ENCODE results near the gene EMX1. TPM values are rescaled to one million over a fixed set of nuclear protein-coding genes. Genes with fewer than 3 reads are reported as not detected.

EMX1 gene
- total and polyA plus RNA-seq, 2 of the 13 experiments (the other 11 are each of a cell fraction or from before 2014, with no cell fraction given), result 0.62 to 4.9 TPM

- TF ChIP-seq YEATS4 (CRISPR knock-in tag; IDR thresholded peaks at IDR 0.05; ENCODE audit: borderline replicate concordance) (peak; percentile 87), ZNF333 (CRISPR knock-in tag; IDR thresholded peaks at IDR 0.05; ENCODE audit: borderline replicate concordance) (peak; percentile 89), MXI1 (IDR thresholded peaks at IDR 0.05; ENCODE audit: borderline replicate concordance, low read depth, low read length) (0 out of 3 replicates have a peak, but pooled peaks have one; percentile 49), CENPBD1 (CRISPR knock-in tag; IDR thresholded peaks at IDR 0.05; ENCODE audit: borderline replicate concordance, low read depth) (0 out of 2 replicates have a peak, but pooled peaks have one; percentile 7), SIN3A (IDR thresholded peaks at IDR 0.05; ENCODE audit: borderline replicate concordance, low read depth, low read length) (peak; percentile 76; the same call in 1 of the 2 replicates), ZNF564 (CRISPR knock-in tag; IDR thresholded peaks at IDR 0.05) (no peak), RNF219 (CRISPR knock-in tag; IDR thresholded peaks at IDR 0.05) (peak; percentile 52; the same call in 1 of the 2 replicates), KIAA2018 (CRISPR knock-in tag; IDR thresholded peaks at IDR 0.05; ENCODE audit: borderline replicate concordance) (no peak; the same call in 1 of the 2 replicates), ZNF75D (CRISPR knock-in tag; IDR thresholded peaks at IDR 0.05; ENCODE audit: borderline replicate concordance) (no peak), BRD4 (CRISPR knock-in tag; IDR thresholded peaks at IDR 0.05) (peak; percentile 59)
- TF ChIP-seq, protein P1, sequence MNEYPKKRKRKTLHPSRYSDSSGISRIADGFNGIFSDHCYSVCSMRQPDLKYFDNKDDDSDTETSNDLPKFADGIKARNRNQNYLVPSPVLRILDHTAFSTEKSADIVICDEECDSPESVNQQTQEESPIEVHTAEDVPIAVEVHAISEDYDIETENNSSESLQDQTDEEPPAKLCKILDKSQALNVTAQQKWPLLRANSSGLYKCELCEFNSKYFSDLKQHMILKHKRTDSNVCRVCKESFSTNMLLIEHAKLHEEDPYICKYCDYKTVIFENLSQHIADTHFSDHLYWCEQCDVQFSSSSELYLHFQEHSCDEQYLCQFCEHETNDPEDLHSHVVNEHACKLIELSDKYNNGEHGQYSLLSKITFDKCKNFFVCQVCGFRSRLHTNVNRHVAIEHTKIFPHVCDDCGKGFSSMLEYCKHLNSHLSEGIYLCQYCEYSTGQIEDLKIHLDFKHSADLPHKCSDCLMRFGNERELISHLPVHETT (CRISPR knock-in tag; conservative IDR thresholded peaks at IDR 0.05), result peak; percentile 72; the same call in 1 of the 2 replicates
- TF ChIP-seq, protein P2, sequence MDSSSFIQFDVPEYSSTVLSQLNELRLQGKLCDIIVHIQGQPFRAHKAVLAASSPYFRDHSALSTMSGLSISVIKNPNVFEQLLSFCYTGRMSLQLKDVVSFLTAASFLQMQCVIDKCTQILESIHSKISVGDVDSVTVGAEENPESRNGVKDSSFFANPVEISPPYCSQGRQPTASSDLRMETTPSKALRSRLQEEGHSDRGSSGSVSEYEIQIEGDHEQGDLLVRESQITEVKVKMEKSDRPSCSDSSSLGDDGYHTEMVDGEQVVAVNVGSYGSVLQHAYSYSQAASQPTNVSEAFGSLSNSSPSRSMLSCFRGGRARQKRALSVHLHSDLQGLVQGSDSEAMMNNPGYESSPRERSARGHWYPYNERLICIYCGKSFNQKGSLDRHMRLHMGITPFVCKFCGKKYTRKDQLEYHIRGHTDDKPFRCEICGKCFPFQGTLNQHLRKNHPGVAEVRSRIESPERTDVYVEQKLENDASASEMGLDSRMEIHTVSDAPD (CRISPR knock-in tag; IDR thresholded peaks at IDR 0.05), result no peak
Measured at GRCh38 chr2:72887032-72887739, 30.1 kb upstream of the EMX1 start, which contains the start of gene SPR (continued).

Measured in HepG2 (cell line).